HG03039 (cell line): ENCODE data around the gene CFAP65.
A peak's percentile ranks its signal among the peaks of the same experiment; 100 is the strongest.

Experiments used
- ATAC-seq: cut with Tn5 transposase; IDR thresholded peaks from one replicate; pipeline ENCODE4 v1.9.1; 2021; ENCODE audit warnings: mild to moderate bottlenecking, moderate library complexity; ENCODE audit not compliant: unreplicated experiment

The CFAP65 gene

DNA sequence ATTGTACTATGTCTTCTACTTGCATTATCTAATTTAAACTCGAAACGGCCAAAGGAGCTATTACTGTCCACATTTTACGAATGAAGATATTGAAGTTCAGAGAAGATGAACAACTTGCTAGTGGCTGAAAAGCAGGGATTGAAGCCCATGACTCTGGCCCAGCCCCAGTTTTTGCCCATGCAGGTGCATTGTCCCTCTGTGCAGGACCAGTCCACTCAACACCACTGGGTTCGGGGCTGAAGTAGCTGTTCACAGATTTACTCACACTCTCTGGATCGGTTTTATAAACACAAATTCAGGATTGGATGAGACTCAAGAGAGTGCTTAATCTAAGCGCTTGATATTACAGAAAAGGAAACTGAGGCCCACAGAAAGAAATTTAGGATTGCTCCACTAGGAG, 20.8 kb upstream of the CFAP65 start:
- no peak for ATAC-seq

DNA sequence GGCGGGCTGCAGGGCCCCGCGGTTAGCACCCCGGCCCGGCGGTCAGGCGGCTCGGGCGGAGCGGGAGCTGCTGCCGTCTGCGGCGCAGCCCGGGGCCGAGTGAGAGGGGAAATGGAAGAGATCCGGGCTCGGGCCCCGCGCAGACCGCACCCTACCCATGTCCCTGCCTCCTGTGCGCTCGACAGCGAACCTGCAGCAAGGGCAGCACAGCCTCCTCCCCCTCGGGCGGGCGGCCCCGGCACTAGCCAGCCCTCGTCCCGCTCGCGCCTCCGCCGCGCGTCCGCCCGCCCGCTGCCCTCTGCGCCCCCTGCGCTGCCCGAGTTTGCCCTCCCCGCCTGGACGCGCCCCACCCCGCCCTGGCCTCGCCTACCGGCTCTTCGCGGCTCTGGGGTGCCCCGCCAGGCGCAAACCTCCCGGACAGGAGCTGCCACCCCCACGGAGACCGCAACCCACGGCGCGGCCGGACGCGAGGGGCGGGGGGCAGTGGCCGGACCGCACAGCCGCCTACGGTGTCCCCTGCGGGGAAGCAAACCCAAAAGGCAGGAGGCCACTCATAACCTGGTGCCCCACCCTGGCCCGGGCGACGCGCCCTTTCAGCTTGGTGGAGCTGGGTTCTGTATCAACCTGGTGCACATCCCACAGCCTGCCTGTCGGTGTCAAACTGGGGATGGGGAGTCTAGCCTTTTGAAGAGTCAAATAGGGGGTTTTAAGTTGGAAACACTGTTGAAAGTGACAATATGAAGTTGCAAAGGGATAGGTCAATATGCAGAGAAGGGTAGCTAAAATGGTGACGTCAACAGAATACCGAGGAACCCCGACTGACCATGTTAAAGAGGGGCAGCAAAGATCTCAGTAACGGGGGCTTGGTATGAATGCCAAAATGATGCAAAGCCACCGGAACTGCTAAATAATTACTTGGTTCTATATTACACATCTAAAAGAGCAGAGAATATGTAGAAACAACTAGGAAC, 19.8 kb upstream of the CFAP65 start, which contains the start of gene IHH:
Gene IHH, minus strand, starts transcription at position 101 of the 971 bp plus-strand sequence. CDS start 454 bp downstream, outside the sequence.
- ATAC-seq, result no peak

DNA sequence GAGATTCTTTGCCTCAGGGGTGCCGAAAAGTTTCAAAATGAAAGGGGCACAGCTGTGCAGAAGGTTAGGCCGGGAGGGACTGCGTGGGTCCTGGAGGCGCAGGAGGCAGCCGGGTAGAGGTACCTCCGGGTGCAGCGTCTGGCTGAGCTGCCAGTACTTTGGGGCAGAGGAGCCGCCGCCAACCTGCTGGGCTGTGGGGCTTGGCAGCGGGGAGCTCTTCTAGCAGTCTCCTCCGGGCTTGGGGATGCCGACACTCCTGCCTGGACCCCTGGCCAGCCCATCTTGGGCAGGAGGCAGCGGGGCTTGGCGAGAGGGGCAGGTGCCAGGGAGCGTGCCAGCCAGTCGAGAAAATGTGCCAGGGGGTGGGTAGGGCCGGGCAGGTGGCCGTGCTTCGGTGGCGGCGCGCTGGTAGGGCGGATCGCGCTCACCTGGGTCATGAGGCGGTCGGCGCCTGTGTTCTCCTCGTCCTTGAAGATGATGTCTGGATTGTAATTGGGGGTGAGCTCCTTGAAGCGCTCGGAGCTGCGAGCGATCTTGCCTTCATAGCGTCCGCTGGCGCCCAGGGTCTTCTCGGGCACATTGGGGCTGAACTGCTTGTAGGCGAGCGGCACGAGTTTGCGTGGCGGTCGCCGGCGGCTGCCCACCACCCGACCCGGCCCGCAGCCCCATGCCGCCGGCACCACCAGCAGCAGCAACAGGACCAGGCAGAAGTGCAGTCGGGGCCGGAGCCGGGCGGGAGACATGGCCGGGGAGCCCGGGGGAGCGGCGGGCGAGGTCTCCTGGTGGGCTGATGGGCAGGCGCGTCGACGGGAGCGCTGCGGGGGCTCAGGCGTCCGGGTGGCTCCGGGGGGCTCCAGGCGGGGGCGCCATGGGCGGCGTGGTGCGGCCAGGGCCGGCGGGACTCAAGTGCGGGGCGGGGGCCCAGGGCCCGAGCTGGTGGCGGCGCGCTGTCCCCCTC, 18.7 kb upstream of the CFAP65 start:
- no peak for ATAC-seq

DNA sequence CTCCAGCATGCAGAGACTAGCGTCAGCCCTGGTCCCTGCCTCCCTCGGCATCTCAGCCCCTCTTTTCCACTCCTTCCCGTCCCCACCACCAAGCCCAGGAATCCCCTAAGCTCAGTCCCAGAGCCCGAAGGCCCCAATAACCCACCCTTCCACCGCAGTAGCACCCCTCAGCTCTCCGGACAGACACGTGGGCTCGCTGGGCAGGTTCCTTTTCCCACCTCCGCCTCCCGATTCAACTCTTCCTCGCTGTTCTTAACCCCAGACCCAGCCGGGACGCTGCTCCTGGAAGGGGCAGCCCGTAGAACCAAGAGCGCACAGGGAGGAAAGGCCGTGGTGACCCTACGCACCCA, 18.0 kb upstream of the CFAP65 start:
- ATAC-seq, result no peak

DNA sequence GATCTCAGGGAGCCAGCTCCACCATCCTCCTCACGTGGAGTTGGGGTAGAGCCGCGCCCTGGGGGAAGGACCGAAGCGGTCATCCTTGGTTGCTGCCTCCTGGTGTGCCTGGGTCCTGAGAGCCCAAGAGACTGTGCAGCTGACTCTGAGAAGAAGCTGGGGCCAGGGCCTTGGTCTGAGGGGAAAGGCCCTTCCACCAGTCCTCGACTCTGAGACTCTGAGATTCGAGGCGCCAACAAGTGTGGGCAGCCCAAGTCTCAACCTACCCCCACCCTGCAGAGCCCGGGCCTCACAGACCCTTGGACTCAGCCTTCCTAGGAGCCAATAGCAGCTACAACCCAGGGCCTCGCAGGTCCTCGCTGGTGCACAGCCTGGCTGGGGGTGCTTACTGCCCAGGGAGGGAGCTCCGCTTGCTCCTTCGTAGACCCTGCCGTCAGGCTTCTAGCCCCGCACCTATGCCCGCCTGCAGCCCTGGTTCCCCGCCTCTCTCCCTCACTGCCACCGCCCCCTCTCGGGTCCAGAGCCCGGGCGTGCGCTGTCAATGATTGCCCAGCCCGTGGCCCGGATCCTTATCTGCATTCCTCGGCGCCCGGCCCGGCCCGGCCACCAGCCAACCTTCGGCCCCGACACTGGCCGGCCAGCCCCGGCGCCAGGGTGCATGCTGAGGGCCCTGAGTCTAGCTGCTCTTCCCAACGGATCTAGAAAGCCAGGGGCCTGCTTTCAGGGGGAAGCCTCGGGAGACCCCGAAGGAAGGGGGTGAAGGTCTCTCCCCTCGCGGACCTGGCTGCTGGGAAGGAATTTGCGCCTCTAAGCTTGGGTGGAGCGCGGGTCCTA, 17.4 kb upstream of the CFAP65 start:
- no peak for ATAC-seq

DNA sequence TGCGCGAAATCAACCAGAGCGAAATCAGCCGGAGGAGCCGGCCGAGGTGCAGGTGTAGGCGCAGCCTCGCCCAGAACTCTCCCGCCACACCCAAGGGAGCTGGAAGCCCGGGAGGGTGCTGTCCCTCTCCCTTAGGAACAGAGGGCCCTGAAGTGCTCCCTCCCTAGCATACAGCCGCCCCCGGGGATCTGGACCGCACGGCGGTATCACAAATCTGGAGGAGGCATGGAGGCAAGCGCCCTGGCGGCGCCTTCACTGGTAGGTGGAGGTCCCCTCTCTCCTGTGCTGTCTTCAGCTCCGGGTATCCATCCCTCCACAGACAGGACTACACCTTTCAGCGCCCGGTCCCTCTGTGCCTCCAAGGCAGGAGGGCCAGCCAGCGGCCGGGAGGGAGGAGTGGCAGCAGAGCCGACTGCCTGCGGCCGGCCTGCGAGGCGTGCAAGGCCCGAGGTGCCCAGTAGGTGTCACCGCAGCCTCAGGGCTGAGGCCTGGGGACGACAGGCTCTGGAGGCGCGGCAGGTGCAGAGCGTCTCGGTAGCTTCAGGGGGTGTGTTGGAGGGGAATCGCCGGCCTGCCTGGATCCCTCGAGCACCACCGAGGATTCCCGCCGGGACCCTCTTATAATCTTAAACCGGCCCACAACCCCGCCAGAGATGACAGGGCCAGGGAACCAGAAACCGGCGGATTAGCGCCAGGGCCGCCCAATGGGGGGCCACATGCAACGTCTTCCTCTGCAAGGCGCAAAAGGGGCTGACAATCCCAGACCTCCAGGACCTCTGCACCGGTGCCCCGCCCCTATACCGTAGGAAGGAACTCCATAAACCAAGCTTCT, 16.6 kb upstream of the CFAP65 start:
- peak; percentile 90 for ATAC-seq

DNA sequence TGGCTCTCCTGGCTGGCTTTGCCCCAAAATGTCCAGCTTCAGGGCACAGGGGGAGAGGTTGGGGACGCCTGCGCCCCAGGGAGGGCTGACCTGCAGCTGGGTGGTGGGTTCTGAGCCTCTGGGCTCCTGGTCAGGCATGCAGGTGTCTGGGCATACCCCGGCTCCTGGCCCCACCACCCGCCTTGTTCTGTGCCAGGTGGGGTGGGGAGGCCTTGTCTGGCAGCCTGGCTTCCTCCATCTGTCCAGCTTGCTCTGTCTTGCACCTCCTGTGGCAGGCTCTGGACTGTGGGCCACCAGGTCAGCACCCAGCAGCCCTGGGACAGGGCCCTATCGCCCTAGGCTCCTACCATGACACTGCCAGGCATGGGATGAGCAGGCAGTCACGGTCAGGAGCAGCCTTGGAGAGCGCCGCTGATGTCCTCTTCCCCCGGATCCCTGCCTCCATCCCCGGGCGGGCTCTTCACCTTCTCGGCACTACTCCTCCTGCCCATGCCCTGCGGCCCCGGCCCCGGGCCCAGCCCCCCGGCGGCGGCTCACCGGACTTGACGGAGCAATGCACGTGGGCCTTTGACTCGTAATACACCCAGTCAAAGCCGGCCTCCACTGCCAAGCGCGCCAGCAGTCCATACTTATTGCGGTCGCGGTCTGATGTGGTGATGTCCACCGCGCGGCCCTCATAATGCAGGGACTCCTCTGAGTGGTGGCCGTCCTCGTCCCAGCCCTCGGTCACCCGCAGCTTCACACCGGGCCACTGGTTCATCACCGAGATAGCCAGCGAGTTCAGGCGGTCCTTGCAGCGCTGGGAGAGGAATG, 15.8 kb upstream of the CFAP65 start:
- no peak for ATAC-seq

DNA sequence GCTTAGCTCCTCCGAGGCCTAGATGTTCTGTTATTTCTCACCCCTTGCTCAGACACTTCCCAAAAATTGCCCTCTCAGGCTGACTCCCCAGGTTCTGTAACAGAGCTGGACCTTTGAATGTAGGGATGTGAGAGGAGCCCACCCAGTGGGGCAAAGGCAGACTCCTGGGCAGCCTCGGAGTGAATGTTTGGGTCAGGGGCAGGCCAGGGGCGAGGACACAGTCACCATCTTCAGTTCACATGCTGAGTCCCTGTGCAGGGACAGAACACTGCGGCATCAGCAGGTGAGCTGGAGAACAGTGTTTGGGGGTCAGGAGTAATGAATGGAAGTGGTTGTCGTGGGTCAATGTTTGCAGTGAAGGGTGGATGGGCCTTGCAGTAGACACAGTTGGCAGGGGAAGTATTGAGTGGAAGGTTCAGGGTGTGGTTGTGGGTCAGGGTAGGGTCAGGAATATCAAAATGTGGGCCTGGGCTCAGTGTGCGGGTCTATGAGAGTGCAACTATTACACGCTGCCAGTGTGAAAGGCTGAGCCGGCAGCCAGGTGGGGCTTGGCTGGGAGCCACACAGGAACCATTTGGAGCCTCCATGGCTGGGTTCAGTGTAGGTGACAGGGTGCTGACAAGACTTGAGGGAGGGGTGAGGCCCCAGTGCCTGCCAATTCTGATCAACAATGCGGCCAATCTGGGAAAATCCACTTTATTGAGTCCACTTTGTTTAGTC, 15.0 kb upstream of the CFAP65 start:
- no peak for ATAC-seq

DNA sequence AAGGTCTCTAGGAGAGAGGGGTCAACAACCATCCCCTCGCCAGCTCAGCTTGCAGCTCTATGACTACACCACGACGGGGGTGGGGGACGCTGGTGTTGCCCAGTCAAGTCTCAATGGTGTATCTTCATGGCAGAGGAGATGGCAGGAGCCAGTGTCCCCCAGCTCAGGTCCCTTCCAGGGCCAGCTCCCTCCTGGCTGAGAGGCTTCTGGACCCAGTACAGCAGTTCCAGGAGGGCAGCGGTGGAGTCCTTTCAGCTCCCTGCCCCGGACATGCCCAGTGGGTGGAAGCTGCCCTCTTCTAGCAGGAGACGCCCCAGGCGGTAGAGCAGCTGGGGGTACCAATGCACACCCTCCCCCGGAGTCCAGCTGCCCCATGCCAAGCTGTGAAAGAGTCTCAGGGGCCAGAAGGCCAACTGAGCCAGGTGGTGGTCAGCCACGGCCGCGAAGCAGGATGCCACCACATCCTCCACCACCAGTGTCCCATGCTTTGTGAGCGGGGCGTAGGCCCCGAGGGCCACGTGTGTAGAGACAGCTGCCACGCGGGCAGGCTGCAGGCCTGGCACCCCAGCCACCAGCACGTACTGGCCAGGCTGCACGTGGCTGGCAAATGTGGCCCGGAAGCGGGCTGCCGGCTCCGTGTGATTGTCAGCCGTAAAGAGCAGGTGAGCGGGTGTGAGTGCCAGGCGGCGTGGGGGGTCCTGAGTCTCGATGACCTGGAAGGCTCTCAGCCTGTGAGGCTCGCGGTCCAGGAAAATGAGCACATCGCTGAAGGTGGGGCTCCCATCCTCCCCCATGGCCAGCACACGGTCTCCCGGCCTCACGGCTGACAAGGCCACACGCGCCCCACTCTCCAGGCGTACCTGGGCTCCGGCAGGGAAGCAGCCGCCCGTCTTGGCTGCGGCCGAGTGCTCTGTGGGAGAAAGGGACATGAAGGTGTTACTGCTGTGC, 13.9 kb upstream of the CFAP65 start:
- no peak for ATAC-seq

DNA sequence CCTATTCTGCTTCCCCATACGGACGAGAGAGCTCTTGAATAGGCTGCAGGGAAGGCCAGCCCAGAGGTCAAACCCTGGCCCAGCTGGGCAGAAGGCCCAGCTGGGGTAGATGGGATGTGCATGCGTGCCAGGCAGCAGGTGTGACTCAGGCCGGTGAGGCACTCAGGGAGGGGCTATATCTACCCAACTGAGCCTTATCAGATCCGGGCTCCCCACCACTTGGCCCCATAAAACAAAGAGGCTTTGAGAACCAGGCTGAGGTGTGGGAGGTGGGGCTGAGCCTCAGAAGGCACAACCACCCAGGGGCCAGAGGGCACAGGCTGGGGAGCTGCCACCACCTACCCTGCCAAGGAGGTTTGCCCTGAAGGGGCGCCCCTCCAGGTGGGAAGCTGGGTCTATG, 8.0 kb upstream of the CFAP65 start:
- no peak for ATAC-seq

DNA sequence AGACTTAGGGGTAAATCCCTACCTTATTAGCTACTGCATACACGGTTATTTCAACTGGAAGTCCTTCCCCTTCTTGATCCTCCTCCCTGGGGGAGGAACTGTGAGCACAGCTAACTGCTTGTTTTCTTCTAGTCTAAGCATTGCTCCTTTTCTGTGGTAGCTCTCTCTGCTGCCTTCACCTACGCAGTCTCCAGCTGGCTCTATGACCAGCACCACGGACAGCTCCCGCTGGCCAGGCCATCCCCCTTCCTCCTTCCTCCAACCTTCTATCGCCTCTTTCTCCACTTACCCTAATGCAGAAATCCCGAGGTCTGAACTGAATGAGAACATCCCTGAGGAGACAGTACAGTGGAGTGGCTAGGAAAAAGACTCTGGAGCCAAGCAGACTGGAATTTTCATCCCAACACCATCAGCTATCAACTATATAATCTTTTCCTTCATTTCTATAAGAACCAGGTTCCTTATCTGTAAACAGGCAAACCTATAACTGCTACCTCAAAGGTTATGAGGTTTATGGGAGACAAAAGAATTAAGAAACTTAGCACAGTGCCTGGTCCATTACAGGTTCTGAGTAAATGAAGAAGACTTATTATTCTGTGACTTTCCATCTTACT, 4.7 kb upstream of the CFAP65 start:
- no peak for ATAC-seq

DNA sequence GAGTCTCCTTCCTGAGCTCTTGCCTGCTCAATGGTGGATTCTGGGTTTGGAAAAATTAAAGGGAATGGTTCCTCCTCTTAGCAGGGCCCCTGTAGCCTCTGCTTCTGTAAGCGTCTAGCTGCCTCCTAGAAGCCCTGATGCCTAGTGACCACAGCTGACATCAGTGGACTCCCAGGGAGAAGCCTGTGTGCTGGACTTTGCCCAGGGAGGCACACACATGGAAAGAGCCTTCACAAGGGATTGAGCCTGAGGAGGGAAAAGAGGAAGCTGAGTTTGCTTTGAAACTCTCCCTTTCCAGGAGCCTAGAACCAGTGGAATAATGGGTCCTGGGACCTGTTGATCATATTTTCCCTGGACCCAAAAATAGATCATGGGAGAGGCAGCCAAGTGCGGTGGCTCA, 1.4 kb upstream of the CFAP65 start:
- no peak for ATAC-seq

DNA sequence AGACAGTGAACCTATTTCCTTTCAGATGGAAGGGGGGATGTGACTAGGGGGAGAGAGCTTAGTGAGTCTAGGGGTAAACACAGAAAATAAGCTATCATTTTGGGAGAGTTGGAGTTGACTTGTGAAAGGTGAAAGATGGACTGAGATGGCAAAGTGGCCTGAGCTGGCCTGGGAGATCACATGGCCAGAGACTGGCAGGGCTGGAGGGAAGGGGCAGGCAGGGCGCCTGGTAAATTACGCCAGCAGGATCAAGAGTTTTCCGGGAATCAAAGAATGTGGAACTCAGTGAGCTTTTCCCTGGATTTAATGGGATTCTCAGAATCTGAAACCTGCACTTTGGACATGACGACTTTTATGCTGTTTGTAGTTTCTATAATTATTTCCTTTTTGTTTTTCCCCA, 841 bp upstream of the CFAP65 start:
- no peak for ATAC-seq

DNA sequence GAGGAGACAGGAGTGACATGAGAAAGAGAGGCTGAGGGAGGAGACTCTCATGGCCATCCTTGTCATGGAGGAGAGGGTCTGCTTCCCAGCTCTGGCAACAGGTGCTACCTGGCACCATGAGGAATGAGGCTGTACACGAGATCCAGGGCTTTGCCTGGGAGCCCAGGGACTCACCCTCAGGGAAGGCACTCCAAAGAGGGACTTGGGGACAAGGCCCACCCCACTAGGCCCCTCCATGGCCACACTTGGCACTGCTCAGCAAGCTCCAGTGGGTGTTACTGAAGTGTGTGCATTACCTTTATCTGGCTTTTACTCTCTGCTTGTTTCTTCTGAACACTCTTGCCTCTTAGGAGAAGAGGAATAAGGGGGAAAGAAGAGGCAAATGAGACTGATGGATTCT, 2.7 kb downstream of the CFAP65 start:
- no peak for ATAC-seq

DNA sequence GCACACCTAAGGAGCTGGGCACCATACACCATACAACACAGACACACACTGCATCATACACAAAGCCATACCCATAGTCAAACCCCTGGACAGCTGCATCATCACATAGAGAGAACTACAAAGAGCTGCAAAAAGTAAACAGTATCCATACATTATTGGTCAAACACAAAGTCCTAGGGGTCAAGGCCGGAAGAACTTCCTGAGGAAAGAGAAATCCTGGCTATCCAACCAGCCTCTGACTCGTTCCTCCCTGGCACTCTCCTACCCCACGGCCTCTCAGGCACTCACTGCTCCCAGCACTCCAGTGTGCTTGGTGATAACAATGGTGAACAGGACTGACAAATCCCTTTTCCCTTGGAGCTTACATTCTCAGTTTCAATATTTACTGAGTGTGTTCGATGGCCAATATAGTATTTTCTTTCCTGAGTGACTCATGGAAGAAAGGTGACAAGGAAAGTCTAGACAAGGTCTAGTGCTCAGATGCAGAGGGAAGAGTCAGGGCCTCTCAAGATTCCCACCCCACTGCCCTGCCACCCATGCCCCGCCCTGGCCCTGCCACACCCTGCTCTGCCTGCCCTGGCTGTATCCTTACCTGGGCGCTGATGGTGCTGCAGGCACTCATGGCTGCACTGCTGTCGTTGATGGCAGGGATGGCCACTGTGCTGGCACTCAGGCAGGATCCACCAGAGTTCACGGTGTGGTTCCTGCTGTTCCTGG, 3.4 kb downstream of the CFAP65 start:
- no peak for ATAC-seq

DNA sequence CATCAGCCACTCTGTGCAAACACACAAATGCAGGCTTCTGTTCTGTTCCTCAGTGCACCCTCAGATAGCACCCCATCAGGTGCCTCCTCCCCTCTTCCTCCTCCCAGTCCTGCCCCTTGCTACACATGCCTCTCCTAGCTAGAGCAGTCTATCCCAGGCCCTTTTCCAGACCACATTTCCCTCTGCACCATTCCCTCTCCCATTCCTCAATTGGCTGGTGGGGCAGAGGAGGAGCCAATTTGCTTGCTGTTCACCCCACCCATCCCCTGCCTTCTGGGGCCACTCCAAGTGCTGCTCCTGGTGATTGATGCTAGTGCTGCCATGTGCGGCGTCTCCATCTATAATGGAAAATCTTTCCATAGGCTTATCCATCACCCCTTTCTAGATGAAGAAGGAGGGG, 5.4 kb downstream of the CFAP65 start:
- ATAC-seq, result no peak
